CD4-positive, alpha-beta T cell (primary cell): ENCODE measurements around the gene DZIP1. TPM values are rescaled to one million over a fixed set of nuclear protein-coding genes. Genes with fewer than 3 reads are reported as not detected.

ENCODE experiments used
- ATAC-seq: fragments of 200-7000 bp; cut with Tn5 transposase; one replicate; pipeline ENCODE4 v1.10.0; 2022; ENCODE audit warnings: mild to moderate bottlenecking; ENCODE audit not compliant: poor library complexity
- CTCF ChIA-PET: fragments of 350-600 bp; sonication (Branson Sonifier 250); formaldehyde crosslinking; loops from one replicate; lab custom pipeline; 2021; ENCODE audit warnings: antibody characterized with exemption, inconsistent platforms; lab: Charles Lee
- POLR2A ChIA-PET: fragments of 350-600 bp; sonication (Branson Sonifier 250); formaldehyde crosslinking; loops from one replicate; lab custom pipeline; 2021; ENCODE audit warnings: antibody characterized with exemption, inconsistent platforms; lab: Charles Lee
- DNase-seq, 14 experiments: peaks; one replicate each; pipeline ENCODE4 v3.0.0-alpha.2; 2013 to 2020; ENCODE audit warnings: mixed read lengths in 2 of 14
- H3K27ac ChIP-seq, 2 donors: one replicate each; pipeline versions ENCODE4 v1.5.1 to v1.7.0; 2013; ENCODE audit warnings: low read length in 2 of 2, low read depth in 1 of 2, mild to moderate bottlenecking in 1 of 2
- H3K27me3 ChIP-seq, 2 experiments: 1 replicate in 1 of 2; 2 replicates in 1 of 2; pipeline versions ENCODE4 v1.6.1 to v1.7.0; 2013; ENCODE audit warnings: low read length in 2 of 2, control low read depth in 1 of 2, mild to moderate bottlenecking in 1 of 2, moderate library complexity in 1 of 2; ENCODE audit not compliant: insufficient read depth in 2 of 2, control insufficient read depth in 1 of 2
- H3K36me3 ChIP-seq: one replicate; pipeline ENCODE4 v1.6.1; 2013; ENCODE audit warnings: low read length, control low read depth; ENCODE audit not compliant: insufficient read depth
- H3K4me1 ChIP-seq: one replicate; pipeline ENCODE4 v1.6.1; 2013; ENCODE audit warnings: low read length, control low read depth; ENCODE audit not compliant: insufficient read depth
- H3K4me3 ChIP-seq: one replicate; pipeline ENCODE4 v1.5.1; 2013; ENCODE audit warnings: mild to moderate bottlenecking, low read length, moderate library complexity
- H3K9me3 ChIP-seq, 2 experiments: 1 replicate in 1 of 2; 2 replicates in 1 of 2; pipeline versions ENCODE4 v1.6.1 to v1.7.0; 2013; ENCODE audit warnings: low read length in 2 of 2, mild to moderate bottlenecking in 2 of 2, control low read depth in 1 of 2, moderate library complexity in 1 of 2; ENCODE audit not compliant: control insufficient read depth in 1 of 2, insufficient read depth in 1 of 2
- H3K27ac Mint-ChIP-seq: one replicate; pipeline ENCODE4 v1.8.0; 2020; ENCODE audit warnings: mixed read lengths
- H3K27me3 Mint-ChIP-seq: one replicate; pipeline ENCODE4 v1.8.0; 2021; ENCODE audit warnings: mixed read lengths
- H3K36me3 Mint-ChIP-seq: one replicate; pipeline ENCODE4 v1.8.0; 2021; ENCODE audit warnings: low read depth, mixed read lengths
- H3K4me1 Mint-ChIP-seq: one replicate; pipeline ENCODE4 v1.8.0; 2021; ENCODE audit warnings: low read depth, mixed read lengths
- H3K4me3 Mint-ChIP-seq: one replicate; pipeline ENCODE4 v1.8.0; 2020; ENCODE audit warnings: mild to moderate bottlenecking, mixed read lengths
- H3K9me3 Mint-ChIP-seq: one replicate; pipeline ENCODE4 v1.8.0; 2020; ENCODE audit warnings: mixed read lengths
- CTCF ChIP-seq: fragments of 200-600 bp; IDR thresholded peaks from one replicate; pipeline ENCODE4 v1.8.0; 2022; ENCODE audit warnings: antibody characterized with exemption, mild to moderate bottlenecking
- intact Hi-C, 2 experiments: fragments of 100-400 bp; cut with DNase I in 1 of 2; cut with micrococcal nuclease in 1 of 2; formaldehyde crosslinking; loops; one replicate each; pipeline versions ENCODE4 v1.15.1 to v1.9.0; 2023 to 2025; cut with DNase I, micrococcal nuclease
- total RNA-seq, 174 experiments: library from RNA in 2 of 174; stranded (reverse) in 2 of 174; gene quantifications; one replicate each; pipeline ENCODE4 v1.2.3 and lab custom pipeline; 2021 to 2026

DZIP1 gene
- total RNA-seq, 2 experiments from 2014 or later = not detected

DNA sequence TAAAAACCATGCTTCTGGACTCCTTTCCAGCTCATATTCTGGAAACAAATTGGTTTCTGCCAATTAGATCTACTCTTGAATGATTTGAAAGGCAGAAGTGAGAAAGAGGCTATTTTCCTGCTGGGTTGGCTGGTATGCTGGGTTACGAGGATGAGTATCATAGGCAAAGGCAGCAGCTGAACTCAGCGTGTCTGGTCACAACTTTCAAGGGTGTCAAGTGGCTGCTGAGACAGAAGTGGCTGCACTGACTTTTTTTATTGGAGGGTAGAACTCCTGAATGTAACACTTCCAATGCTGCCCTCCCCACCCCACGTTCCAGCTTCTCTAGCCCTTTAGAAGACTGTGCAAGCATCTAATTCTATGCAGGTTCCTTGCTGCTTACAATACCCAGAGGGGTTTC lies 8.3 kb upstream of the DZIP1 start:
- peaks cover 0 to 9% of the 10 kb centered on the region in 2 experiments for H3K27me3 ChIP-seq
- H3K4me1 Mint-ChIP-seq = no peaks in the 10 kb centered on the region
- no peaks in the 10 kb centered on the region for H3K4me1 ChIP-seq
- DNase-seq = no peak
- H3K27me3 Mint-ChIP-seq = peaks cover 13% of the 10 kb centered on the region
- no peaks in the 10 kb centered on the region for H3K9me3 Mint-ChIP-seq
- H3K36me3 ChIP-seq = no peaks in the 10 kb centered on the region
- intact Hi-C loops = no loop called here
- ChIA-PET CTCF (no interaction called here), POLR2A (no interaction called here)
- H3K4me3 Mint-ChIP-seq = no peak overlapping the region
- H3K27ac ChIP-seq = no peak overlapping the region
- no peak overlapping the region for H3K27ac Mint-ChIP-seq
- no peaks in the 10 kb centered on the region for H3K36me3 Mint-ChIP-seq
- no peak for ATAC-seq
- no peak overlapping the region for H3K4me3 ChIP-seq
- no peak for TF ChIP-seq CTCF
- peaks cover 0 to 5% of the 10 kb centered on the region in 2 experiments for H3K9me3 ChIP-seq

DNA sequence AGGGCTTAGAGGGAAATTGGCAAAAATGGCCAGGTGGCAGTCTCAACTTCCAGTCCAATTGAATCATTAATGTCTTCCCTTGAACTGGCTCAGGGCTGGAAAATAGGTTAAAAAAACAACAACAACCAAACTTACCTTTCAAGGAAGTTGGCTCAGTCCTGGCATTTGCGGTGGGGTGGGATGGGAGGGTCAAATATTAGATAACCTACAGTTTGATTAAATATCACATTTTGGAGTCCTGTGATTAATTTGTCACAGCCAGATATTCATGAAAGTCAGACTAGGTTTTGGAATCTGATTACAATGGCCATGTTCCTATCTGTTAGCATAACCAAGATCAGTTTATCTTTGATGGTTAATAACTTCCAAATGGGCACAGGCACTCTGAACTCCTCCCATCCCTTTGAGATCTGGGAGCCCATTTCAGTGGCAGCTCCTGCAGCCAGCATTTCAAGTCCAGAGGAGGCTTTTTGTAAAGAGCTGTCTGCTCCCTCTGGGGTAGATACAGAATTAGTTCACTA lies 7.8 kb upstream of the DZIP1 start:
- peaks cover 13% of the 10 kb centered on the region for H3K27me3 Mint-ChIP-seq
- Histone ChIP-seq H3K4me1 (no peaks in the 10 kb centered on the region), H3K4me3 (no peak overlapping the region), H3K9me3 (peaks cover 0 to 4% of the 10 kb centered on the region in 2 experiments), H3K27ac (no peak overlapping the region), H3K36me3 (no peaks in the 10 kb centered on the region), H3K27me3 (peaks cover 0 to 9% of the 10 kb centered on the region in 2 experiments)
- H3K9me3 Mint-ChIP-seq = no peaks in the 10 kb centered on the region
- intact Hi-C loops = no loop called here
- H3K27ac Mint-ChIP-seq = no peak overlapping the region
- H3K4me1 Mint-ChIP-seq = no peaks in the 10 kb centered on the region
- no peak overlapping the region for H3K4me3 Mint-ChIP-seq
- CTCF ChIA-PET = no interaction called here
- TF ChIP-seq CTCF = no peak
- DNase-seq (no peak), ATAC-seq (no peak)
- POLR2A ChIA-PET = no interaction called here
- H3K36me3 Mint-ChIP-seq = no peaks in the 10 kb centered on the region

GRCh38 chr13:95650696-95651095 lies 6.2 kb upstream of the DZIP1 start:
- Histone ChIP-seq H3K27me3 (peaks cover 0 to 14% of the 10 kb centered on the region in 2 experiments), H3K27ac (no peak overlapping the region), H3K36me3 (no peaks in the 10 kb centered on the region), H3K9me3 (peaks cover 0 to 4% of the 10 kb centered on the region in 2 experiments), H3K4me3 (no peak overlapping the region), H3K4me1 (no peaks in the 10 kb centered on the region)
- DNase-seq (no peak), ATAC-seq (no peak)
- Mint-ChIP-seq H3K27me3 (peaks cover 14% of the 10 kb centered on the region), H3K36me3 (no peaks in the 10 kb centered on the region), H3K4me3 (no peak overlapping the region), H3K9me3 (no peaks in the 10 kb centered on the region), H3K27ac (no peak overlapping the region), H3K4me1 (no peaks in the 10 kb centered on the region)
- ChIA-PET CTCF (interaction anchor here (1.1 kb wide), 1 partner anchor 10 kb away, joined by 3 read pairs; no protein-coding TSS in a partner anchor), POLR2A (no interaction called here)
- TF ChIP-seq CTCF = no peak
- intact Hi-C loops = no loop called here
